K562 (cell line): ENCODE measurements around the gene RASSF3. TPM values are rescaled to one million over a fixed set of nuclear protein-coding genes. Genes with fewer than 3 reads are reported as not detected.

ENCODE experiments used
- ATF1 ChIP-seq, 2 experiments: fragments of 450-650 bp in 1 of 2; IDR thresholded peaks; 2 replicates each; pipeline ENCODE4 v1.6.1; 2016; ENCODE audit warnings: missing compliant biosample characterization in 1 of 2, missing genetic modification characterization in 1 of 2
- CAMTA2 ChIP-seq: fragments of 250-450 bp; sonication (Bioruptor Pico); conservative IDR thresholded peaks from 2 replicates; pipeline ENCODE4 v1.5.1; 2022
- KAT7 ChIP-seq: sonication (generic); formaldehyde crosslinking; IDR thresholded peaks from 2 replicates; pipeline ENCODE4 v1.8.0; 2022; ENCODE audit warnings: missing genetic modification reagents, mild to moderate bottlenecking, borderline replicate concordance
- MED1 ChIP-seq: sonication (generic); formaldehyde crosslinking; IDR thresholded peaks from 2 replicates; pipeline ENCODE4 v1.8.1; 2023; ENCODE audit warnings: missing genetic modification reagents, borderline replicate concordance
- NONO ChIP-seq, 2 experiments: fragments of 200-400 bp in 1 of 2; fragments of 450-650 bp in 1 of 2; formaldehyde crosslinking in 1 of 2; IDR thresholded peaks; 2 replicates each; pipeline ENCODE4 v1.6.1; 2017; ENCODE audit warnings: low read depth in 2 of 2, mild to moderate bottlenecking in 2 of 2, moderate library complexity in 2 of 2, low read length in 1 of 2
- PRMT5 ChIP-seq: sonication (generic); formaldehyde crosslinking; IDR thresholded peaks from 2 replicates; pipeline ENCODE4 v1.5.0; 2020; ENCODE audit warnings: missing genetic modification reagents
- RFX7 ChIP-seq: fragments of 250-450 bp; sonication (Bioruptor Pico); IDR thresholded peaks from 2 replicates; pipeline ENCODE4 v1.5.1; 2021; ENCODE audit warnings: mild to moderate bottlenecking
- SIN3B ChIP-seq: fragments of 450-650 bp; IDR thresholded peaks from 2 replicates; pipeline ENCODE4 v1.6.1; 2017; ENCODE audit warnings: low read depth, mild to moderate bottlenecking, moderate library complexity
- SNIP1 ChIP-seq: fragments of 450-650 bp; IDR thresholded peaks from 2 replicates; pipeline ENCODE4 v1.7.1; 2017; ENCODE audit warnings: low read depth, mild to moderate bottlenecking
- SOX6 ChIP-seq: fragments of 450-650 bp; IDR thresholded peaks from 2 replicates; pipeline ENCODE4 v1.6.1; 2014; ENCODE audit warnings: mild to moderate bottlenecking
- TCFL5 ChIP-seq: fragments of 250-450 bp; sonication (Bioruptor Pico); conservative IDR thresholded peaks from 2 replicates; pipeline ENCODE4 v1.6.1; 2021; ENCODE audit warnings: mild to moderate bottlenecking, moderate library complexity, matching md5 sums
- TSHZ1 ChIP-seq: fragments of 250-450 bp; sonication (Bioruptor Pico); IDR thresholded peaks from 2 replicates; pipeline ENCODE4 v1.4.0; 2020; ENCODE audit warnings: mild to moderate bottlenecking, moderate library complexity
- ZKSCAN1 ChIP-seq: fragments of 150-350 bp; IDR thresholded peaks from 2 replicates; pipeline ENCODE4 v1.6.1; 2016; ENCODE audit warnings: low read depth, low read length
- ZNF318 ChIP-seq, 2 experiments: fragments of 450-650 bp; IDR thresholded peaks; 2 replicates each; pipeline ENCODE4 v1.6.1; 2016; ENCODE audit warnings: mild to moderate bottlenecking in 2 of 2, borderline replicate concordance in 1 of 2, low read depth in 1 of 2, moderate library complexity in 1 of 2
- ZNF740 ChIP-seq, 3 experiments: fragments of 200-800 bp in 1 of 3; sonication (Bioruptor generic) in 1 of 3; sonication (generic) in 1 of 3; formaldehyde crosslinking in 1 of 3; IDR thresholded peaks; 2 replicates each; pipeline versions ENCODE4 v1.6.1 to v1.8.0; 2016 to 2022; ENCODE audit warnings: mild to moderate bottlenecking in 2 of 3, missing compliant biosample characterization in 2 of 3, missing genetic modification characterization in 2 of 3, missing genetic modification reagents in 1 of 3
- polyA plus RNA-seq, 8 experiments: library from polyadenylated mRNA; depleted of rRNA in 4 of 8; stranded (reverse) in 5 of 8; unstranded in 3 of 8; fragments of >200 nt; fragmentation: Nextera tagmentation in 2 of 8; fragmentation: Illumina TruSeq in 1 of 8; extraction: Ambion mirVana in 2 of 8; extraction: Trizol in 1 of 8; gene quantifications; 2 replicates each; pipeline versions ENCODE4 v1.2.1 to v1.2.3, GENCODE V29; 2011 to 2014; ENCODE audit warnings: inconsistent platforms in 1 of 8, missing spikeins in 1 of 8
- total RNA-seq, 7 experiments: library from RNA; depleted of rRNA in 6 of 7; stranded (reverse); fragments of >200 nt in 6 of 7; fragmentation: Illumina TruSeq in 2 of 7; extraction: Trizol in 2 of 7; gene quantifications; 2 replicates each; pipeline versions ENCODE4 v1.2.1 to v1.2.3, GENCODE V29; 2011 to 2021; ENCODE audit warnings: low replicate concordance in 1 of 7

Gene RASSF3
- total and polyA plus RNA-seq, 9 of the 15 experiments (the other 6 are each of a cell fraction or from before 2014, with no cell fraction given): 3.7 to 39.2 (median 20.2) TPM

GRCh38 chr12:64618953-64619590, 8.8 kb downstream of the RASSF3 start (continued):
- no peak for TF ChIP-seq ZNF318 (IDR thresholded peaks at IDR 0.05; ENCODE audit: borderline replicate concordance in 1 of 2, low read depth in 1 of 2)
- no peak for TF ChIP-seq TSHZ1 (CRISPR knock-in tag)
- TF ChIP-seq KAT7 (CRISPR knock-in tag): no peak
- no peak for TF ChIP-seq PRMT5
- TF ChIP-seq SOX6: peak; percentile 66
- TF ChIP-seq ATF1 (CRISPR knock-in tag; IDR thresholded peaks at IDR 0.05): no peak
- TF ChIP-seq ATF1 (tag; IDR thresholded peaks at IDR 0.05): no peak
- no peak for TF ChIP-seq SIN3B
- TF ChIP-seq CAMTA2 (CRISPR knock-in tag): no peak
- no peak for TF ChIP-seq ZNF740 (CRISPR knock-in tag; IDR thresholded peaks at IDR 0.05)
- TF ChIP-seq ZNF740 (tag; IDR thresholded peaks at IDR 0.05): no peak
- no peak for TF ChIP-seq RFX7 (CRISPR knock-in tag)
- no peak for TF ChIP-seq ZKSCAN1
- TF ChIP-seq TCFL5 (CRISPR knock-in tag): no peak
- no peak for TF ChIP-seq NONO (IDR thresholded peaks at IDR 0.05; ENCODE audit: low read depth in 2 of 2, low read length in 1 of 2)
- no peak for TF ChIP-seq MED1
- no peak for TF ChIP-seq SNIP1
